Stimulated activated CD4-positive, alpha-beta T cell treated with anti-CD3 and anti-CD28 coated beads, TNF-alpha, amount 100 ng/mL, for 48 hours (primary cell): Measurements from ENCODE around the gene HAPLN3.

Experiments
- DNase-seq, 3 donors: peaks; one replicate each; pipeline ENCODE4 v3.0.0-alpha.2; 2020; ENCODE audit warnings: low read depth in 3 of 3

Gene HAPLN3

GRCh38 chr15:88911766-88912118 is 16.4 kb upstream of the HAPLN3 start:
- no peak for DNase-seq

- no peak for DNase-seq
Observed at GRCh38 chr15:88909956-88910831, 14.8 kb upstream of the HAPLN3 start.

- no peak for DNase-seq
Observed at GRCh38 chr15:88908697-88909621, 13.6 kb upstream of the HAPLN3 start.

DNA sequence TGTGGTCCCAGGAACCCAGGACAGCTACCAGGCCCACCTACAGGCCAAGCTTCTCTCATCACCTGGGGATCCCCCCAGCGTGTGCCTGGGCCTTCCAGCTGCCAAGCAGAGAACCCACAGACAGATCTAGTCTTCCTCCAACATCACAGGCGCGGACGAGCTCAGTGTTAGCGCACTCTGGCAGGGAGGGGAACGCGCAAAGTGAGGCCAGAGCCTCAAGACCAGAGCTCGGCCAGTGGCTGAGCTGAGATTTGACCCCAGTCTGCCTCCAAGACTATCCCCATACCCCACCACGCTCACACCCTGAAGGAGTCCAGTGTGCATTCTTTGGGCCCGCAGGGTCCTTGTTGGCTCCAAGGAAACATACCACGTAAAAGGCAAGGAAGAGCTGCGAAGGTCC is 12.8 kb upstream of the HAPLN3 start:
- DNase-seq: no peak

DNA sequence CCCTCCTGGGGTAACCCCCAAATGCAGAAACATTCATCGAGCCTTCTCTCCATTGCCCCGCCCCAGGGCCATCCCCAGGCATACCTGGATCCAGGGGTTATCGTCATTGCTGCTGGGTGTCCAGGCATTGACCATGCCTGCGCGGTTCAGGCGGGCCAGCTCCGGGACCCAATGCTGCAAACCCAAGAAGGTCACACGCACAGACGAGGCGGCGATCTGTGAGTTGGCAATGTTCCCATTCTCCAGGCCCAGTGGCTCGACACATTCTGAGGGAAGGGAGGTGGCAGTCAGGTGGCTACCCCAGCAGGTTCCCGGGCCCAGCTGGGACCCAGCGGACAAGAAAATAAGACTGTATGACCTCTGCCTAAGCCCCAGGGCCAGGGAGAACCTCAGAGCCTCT is 11.8 kb upstream of the HAPLN3 start:
- no peak for DNase-seq

DNA sequence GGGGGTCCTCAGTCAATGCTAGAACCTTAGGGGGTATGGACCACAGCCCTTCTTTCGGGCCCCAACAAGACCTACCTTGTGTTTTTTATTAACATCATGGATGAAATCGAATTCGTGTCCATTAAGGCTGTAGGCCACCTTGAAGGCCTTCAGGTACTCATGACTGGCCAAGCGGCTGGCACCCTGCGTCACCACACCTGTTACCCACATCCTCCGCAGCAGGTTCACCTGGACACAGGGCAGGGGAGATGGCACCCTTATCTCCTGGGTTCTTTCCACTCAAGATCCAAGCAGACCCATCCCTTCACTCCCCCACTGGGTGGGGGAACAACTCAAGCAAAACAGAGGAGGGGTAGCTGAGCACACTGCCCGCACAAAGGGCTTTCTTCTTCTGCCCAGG is 11.2 kb upstream of the HAPLN3 start:
- no peak for DNase-seq

- no peak for DNase-seq
Observed at GRCh38 chr15:88906130-88906529, 10.8 kb upstream of the HAPLN3 start.

DNA sequence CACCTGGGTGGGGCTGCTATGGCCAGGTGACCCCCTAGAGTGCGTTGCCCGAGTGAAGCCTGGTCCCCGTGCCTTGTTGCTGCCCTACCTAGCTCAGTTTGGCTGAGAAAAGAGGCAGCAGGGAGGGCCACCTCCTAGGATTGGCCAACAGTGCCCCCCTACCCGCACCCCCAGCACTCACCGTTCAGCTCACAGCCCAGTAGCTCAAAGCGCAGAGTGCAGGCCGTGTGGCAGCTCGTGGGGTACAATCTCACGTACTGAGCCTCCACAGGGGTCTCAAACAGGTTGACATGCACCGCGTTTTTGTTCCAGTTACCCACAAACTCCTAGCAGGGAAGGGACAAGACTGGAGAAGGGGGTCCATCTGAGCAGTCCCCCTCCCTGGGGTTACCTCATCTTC is 10.2 kb upstream of the HAPLN3 start:
- no peak for DNase-seq

DNA sequence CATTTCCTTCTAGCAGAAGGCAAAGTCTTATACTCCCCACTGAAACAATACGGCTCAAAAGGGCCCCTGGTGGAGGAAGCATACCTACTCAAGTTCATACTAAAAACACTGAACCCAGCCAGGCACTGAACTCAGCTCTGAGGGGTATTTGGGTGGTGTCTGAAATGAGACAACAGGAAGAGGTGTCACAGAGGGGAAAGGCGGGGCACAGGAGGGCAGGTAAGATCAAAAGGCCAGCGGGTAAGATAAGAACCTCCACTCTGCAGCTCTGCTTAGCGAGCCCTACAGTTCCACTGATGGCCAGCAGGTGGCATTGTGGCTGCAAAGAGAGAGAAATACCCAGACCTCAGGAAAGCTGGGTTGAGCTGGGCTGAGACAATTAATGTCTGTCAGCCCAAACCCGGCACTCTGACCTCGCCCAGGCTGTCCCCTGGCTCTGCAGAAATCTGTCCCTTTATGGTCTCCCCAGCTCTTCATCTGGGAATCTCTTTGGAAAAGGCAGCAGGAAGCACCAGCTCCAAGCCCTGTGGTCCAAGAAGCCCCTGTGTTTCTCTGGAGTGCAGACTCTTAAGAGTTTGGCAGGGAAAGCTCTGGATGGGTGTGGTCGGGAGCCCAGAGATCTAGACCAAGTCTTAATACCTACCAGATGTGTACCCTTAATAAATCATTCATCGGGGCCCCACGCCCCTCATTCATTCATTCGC is 9.4 kb upstream of the HAPLN3 start:
- DNase-seq: peak; percentile 77 to 83 (median 78)

GRCh38 chr15:88904257-88904623 is 8.9 kb upstream of the HAPLN3 start:
- DNase-seq: no peak

DNA sequence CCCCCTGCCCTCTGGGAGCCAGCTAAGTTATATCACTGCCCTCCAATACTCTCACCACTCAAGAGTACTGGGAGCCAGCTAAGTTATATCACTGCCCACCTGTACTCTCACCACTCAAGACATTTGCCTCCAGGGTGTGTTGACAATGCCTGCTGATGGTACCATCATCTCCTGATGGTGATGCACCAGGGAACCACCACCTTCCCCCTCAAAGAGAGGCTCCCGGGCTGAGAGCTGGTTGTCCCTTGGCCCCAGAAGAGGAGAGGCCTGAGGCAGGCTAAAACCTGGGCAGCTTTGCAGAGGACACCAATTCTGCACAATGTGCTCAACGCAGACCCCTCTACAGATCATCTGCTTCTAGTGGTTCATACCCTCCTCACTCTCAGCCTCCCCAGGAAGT is 7.5 kb upstream of the HAPLN3 start:
- no peak for DNase-seq

- DNase-seq: no peak
Observed at GRCh38 chr15:88902221-88902835, 7.0 kb upstream of the HAPLN3 start.

DNA sequence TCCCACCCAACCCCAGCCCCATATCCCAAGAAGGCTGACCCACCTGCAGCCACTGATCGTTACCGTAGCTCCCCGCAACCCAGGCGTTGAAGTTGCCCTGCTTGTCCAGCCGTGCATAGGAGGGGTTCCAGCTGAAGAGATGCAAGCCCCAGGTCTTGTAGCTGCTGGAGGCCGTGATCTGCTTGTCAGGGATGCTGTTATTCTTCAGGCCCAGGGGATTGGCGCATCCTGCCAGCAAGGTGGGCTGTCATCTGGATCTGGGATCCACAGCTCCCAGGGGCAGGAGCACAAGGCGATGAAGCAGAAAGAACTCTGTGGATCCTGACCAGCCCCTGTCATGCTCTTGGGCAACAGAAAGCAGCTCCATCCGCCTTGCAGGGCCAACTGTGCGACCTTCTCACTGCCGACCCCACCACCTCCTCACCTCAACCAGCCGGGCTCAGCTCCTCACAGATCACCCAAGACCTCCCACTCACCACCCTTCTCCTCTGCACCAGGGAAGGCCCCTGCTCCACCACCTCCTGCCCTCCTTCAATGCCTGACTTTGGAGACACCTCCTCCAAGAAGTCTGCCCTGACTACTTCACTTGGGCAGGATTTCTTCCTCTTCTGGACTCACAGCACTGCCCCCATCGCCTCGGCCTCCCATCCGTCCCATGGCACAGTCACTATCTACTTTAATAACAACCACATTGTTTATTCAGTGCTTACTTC is 6.3 kb upstream of the HAPLN3 start:
- DNase-seq: no peak

- DNase-seq: no peak
Observed at GRCh38 chr15:88900982-88901418, 5.7 kb upstream of the HAPLN3 start.

DNA sequence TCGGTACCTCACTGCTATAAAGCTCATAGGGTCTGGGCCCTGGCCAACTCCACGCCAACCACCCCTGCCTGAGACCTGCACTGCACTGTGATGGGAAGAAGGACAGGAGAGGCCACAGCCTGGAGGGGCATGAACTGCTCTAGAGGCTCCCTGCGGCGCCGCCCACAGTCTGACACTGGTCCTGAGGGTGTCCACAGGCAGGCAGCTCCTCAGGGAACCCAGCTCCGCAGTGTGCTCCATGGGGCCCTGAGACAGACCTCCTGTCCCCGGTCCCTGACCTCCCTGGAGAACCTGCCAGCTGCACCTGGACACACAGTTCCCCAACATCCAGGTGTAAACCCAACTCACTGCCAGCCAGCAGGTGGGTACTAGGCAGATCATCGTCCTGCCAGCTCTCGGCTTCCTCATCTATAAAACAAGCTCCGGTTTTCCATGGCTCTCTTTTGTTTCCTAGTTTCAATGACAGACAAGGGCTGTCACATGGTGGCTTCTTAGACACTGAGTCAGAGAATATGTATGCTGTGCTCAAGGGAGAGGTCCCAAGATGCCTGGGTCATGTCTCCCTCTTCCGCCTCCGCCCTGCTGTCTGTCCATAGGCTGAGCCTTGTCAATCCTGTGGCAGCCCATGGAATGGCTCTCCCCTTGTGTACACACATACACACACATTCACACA is 5.1 kb upstream of the HAPLN3 start:
- DNase-seq: no peak

DNA sequence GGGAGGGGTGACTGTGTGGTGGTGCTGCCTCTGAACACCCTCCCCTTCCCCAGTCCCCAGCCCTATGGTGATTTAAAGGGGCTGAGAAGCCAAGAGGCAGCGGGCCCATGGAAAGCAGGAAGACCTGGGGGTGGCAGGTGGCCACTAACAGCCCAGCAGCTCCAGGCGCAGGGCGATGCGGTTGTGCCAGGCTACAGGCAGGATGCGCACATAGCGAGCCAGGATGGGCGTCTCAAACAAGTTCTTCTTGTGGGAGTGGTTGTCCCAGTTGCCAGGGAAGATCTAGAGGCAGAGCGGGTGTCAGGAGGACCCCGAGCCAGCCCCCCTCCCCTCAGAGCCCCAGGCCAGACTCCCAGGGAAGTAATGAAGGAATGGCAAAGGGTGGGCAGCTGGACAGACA is 3.9 kb upstream of the HAPLN3 start:
- DNase-seq: no peak

- no peak for DNase-seq
Observed at GRCh38 chr15:88898736-88899135, 3.4 kb upstream of the HAPLN3 start.

- DNase-seq: peak in 2 of 3 donors; percentile 71 to 74
Observed at GRCh38 chr15:88897456-88898194, 2.3 kb upstream of the HAPLN3 start.

DNA sequence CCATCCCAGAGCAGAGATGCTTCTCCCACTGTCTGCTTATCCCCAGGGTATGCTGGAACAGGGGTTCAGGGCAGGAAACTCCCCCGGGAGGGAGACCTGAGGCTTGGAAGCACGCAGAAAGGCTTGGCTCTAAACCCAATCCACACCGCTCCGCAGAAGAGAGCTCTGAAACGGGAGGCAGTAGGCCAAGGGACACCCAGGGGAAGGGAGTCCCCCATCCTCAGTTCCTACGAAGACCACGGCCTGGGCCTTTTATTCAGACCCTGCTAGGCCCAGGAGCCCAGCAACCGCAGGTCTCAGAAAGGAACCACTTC is 1.8 kb upstream of the HAPLN3 start:
- no peak for DNase-seq
